HCT116 (cell line): ENCODE measurements around the gene SCYL2. TPM values are rescaled to one million over a fixed set of nuclear protein-coding genes. Genes with fewer than 3 reads are reported as not detected.

ENCODE experiments used
- ATAC-seq: fragments of 200-7000 bp; cut with Tn5 transposase; 2 replicates; pipeline ENCODE4 v1.9.1; 2020; ENCODE audit warnings: mild to moderate bottlenecking, moderate library complexity
- BruUV-seq: library from RNA; stranded (reverse); fragments of 400-500 nt; replicated peaks from 2 replicates; lab custom pipeline; 2021; lab: Mats Ljungman, UMichigan
- CTCF ChIA-PET: fragments of 300-600 bp; sonication (Branson Sonifier 250); formaldehyde crosslinking; loops from one replicate; lab custom pipeline; 2021; ENCODE audit warnings: antibody characterized with exemption; lab: Charles Lee
- POLR2A ChIA-PET: fragments of 300-600, 350-600 bp; sonication (Branson Sonifier 250); formaldehyde crosslinking; loops from one replicate; lab custom pipeline; 2021; ENCODE audit warnings: antibody characterized with exemption; lab: Charles Lee
- RAD21 ChIA-PET, 2 experiments: fragments of 300-600 bp; sonication (Branson Sonifier 250); formaldehyde crosslinking; loops; one replicate each; lab custom pipeline; 2023; ENCODE audit warnings: low total read pairs in 2 of 2; ENCODE audit not compliant: uncharacterized antibody in 2 of 2, unreplicated experiment in 2 of 2, low non-redundant PET in 1 of 2; lab: Charles Lee
- DNase-seq: peaks from one replicate; pipeline ENCODE4 v3.0.0-alpha.2; 2010; ENCODE audit warnings: low read depth, low spot score
- H2AFZ ChIP-seq: fragments of 200-600 bp; shearing (Covaris generic), sonication (generic); 2 replicates; pipeline ENCODE4 v1.6.1; 2017; ENCODE audit warnings: low read depth, mixed run types, mixed read lengths, antibody characterized with exemption, low read length; ENCODE audit not compliant: poor library complexity, severe bottlenecking
- H3K27ac ChIP-seq: 2 replicates; pipeline ENCODE4 v1.5.1; 2012; ENCODE audit warnings: low read depth, low read length
- H3K27me3 ChIP-seq: fragments of 200-600 bp; sonication (generic); 2 replicates; pipeline ENCODE4 v1.6.1; 2016; ENCODE audit warnings: mixed run types, low read length, mixed read lengths; ENCODE audit not compliant: insufficient read depth
- H3K36me3 ChIP-seq, 2 experiments: fragments of 200-500 bp in 1 of 2; fragments of 200-600 bp in 1 of 2; sonication (Bioruptor generic) in 1 of 2; sonication (generic) in 1 of 2; 2 replicates each; pipeline versions ENCODE4 v1.5.1 to v1.6.1; 2014 to 2016; ENCODE audit warnings: low read length in 2 of 2, inconsistent platforms in 1 of 2, mixed read lengths in 1 of 2, mixed run types in 1 of 2; ENCODE audit not compliant: insufficient read depth in 2 of 2, control insufficient read depth in 1 of 2
- H3K4me1 ChIP-seq, 2 experiments: fragments of 200-600 bp in 1 of 2; sonication (generic) in 1 of 2; 2 replicates each; pipeline versions ENCODE4 v1.5.1 to v1.6.1; 2012 to 2017; ENCODE audit warnings: low read length in 2 of 2, inconsistent platforms in 1 of 2, mild to moderate bottlenecking in 1 of 2, mixed read lengths in 1 of 2, mixed run types in 1 of 2, moderate library complexity in 1 of 2; ENCODE audit not compliant: insufficient read depth in 2 of 2, control insufficient read depth in 1 of 2
- H3K4me2 ChIP-seq: fragments of 200-600 bp; sonication (generic); 2 replicates; pipeline ENCODE4 v1.6.1; 2017; ENCODE audit warnings: mixed run types, low read length, mixed read lengths
- H3K4me3 ChIP-seq, 2 experiments: fragments of 200-600 bp in 1 of 2; sonication (generic) in 1 of 2; replicated peaks in 1 of 2; 2 replicates each; pipeline ENCODE4 v1.5.1; 2011 to 2016; ENCODE audit warnings: low read length in 2 of 2, control low read depth in 1 of 2, low read depth in 1 of 2, mild to moderate bottlenecking in 1 of 2, mixed read lengths in 1 of 2, mixed run types in 1 of 2
- H3K79me2 ChIP-seq: fragments of 200-600 bp; sonication (generic); 2 replicates; pipeline ENCODE4 v1.6.1; 2017; ENCODE audit warnings: mild to moderate bottlenecking, mixed run types, low read length, moderate library complexity, mixed read lengths; ENCODE audit not compliant: insufficient read depth
- H3K9ac ChIP-seq: fragments of 200-600 bp; sonication (generic); 2 replicates; pipeline ENCODE4 v1.6.1; 2016; ENCODE audit warnings: low read length, mixed read lengths
- H3K9me2 ChIP-seq: fragments of 200-600 bp; sonication (generic), shearing (Covaris generic); 2 replicates; pipeline ENCODE4 v1.6.1; 2017; ENCODE audit warnings: mixed run types, mild to moderate bottlenecking, moderate library complexity; ENCODE audit not compliant: insufficient read depth
- H3K9me3 ChIP-seq, 2 experiments: fragments of 200-500 bp in 1 of 2; fragments of 200-600 bp in 1 of 2; sonication (Bioruptor generic) in 1 of 2; sonication (generic) in 1 of 2; 2 replicates each; pipeline ENCODE4 v1.6.1; 2014 to 2017; ENCODE audit warnings: low read length in 2 of 2, mixed read lengths in 2 of 2, inconsistent platforms in 1 of 2, low read depth in 1 of 2, mild to moderate bottlenecking in 1 of 2, mixed run types in 1 of 2, moderate library complexity in 1 of 2; ENCODE audit not compliant: control insufficient read depth in 1 of 2, insufficient read depth in 1 of 2
- H4K20me1 ChIP-seq: fragments of 200-600 bp; sonication (generic), shearing (Covaris generic); 2 replicates; pipeline ENCODE4 v1.6.1; 2017; ENCODE audit warnings: mixed run types, mild to moderate bottlenecking, moderate library complexity; ENCODE audit not compliant: insufficient read depth
- ATF3 ChIP-seq: IDR thresholded peaks from 2 replicates; pipeline ENCODE4 v1.6.1; 2012
- CBX3 ChIP-seq: IDR thresholded peaks from 2 replicates; pipeline ENCODE4 v1.6.1; 2012; ENCODE audit warnings: low read depth
- CEBPB ChIP-seq: IDR thresholded peaks from 2 replicates; pipeline ENCODE4 v1.6.1; 2012; ENCODE audit warnings: low read depth
- CTCF ChIP-seq, 3 experiments: fragments of 200-600 bp in 1 of 3; sonication (generic) in 1 of 3; IDR thresholded peaks in 2 of 3; conservative IDR thresholded peaks in 1 of 3; 2 replicates each; pipeline ENCODE4 v1.5.1; 2012 to 2017; ENCODE audit warnings: low read depth in 2 of 3, low read length in 2 of 3, antibody characterized with exemption in 1 of 3, borderline replicate concordance in 1 of 3, control low read depth in 1 of 3, mild to moderate bottlenecking in 1 of 3, mixed read lengths in 1 of 3, mixed run types in 1 of 3, moderate library complexity in 1 of 3; ENCODE audit not compliant: insufficient read depth in 1 of 3
- EGR1 ChIP-seq: IDR thresholded peaks from 2 replicates; pipeline ENCODE4 v1.6.1; 2012; ENCODE audit warnings: low read depth
- EZH2 ChIP-seq: fragments of 200-600 bp; sonication (generic); IDR thresholded peaks from 2 replicates; pipeline ENCODE4 v1.6.1; 2017; ENCODE audit warnings: antibody characterized with exemption, mixed run types
- EZH2phosphoT487 ChIP-seq: fragments of 200-600 bp; IDR thresholded peaks from 2 replicates; pipeline ENCODE4 v1.6.1; 2018; ENCODE audit warnings: antibody characterized with exemption, borderline replicate concordance
- FOSL1 ChIP-seq: IDR thresholded peaks from 2 replicates; pipeline ENCODE4 v1.6.1; 2012; ENCODE audit warnings: low read depth
- MAX ChIP-seq: IDR thresholded peaks from 2 replicates; pipeline ENCODE4 v1.6.1; 2012
- POLR2A ChIP-seq: IDR thresholded peaks from 2 replicates; pipeline ENCODE4 v1.7.0; 2011; ENCODE audit warnings: borderline replicate concordance; ENCODE audit not compliant: insufficient read depth, insufficient read length; ENCODE audit errors: extremely low read depth
- POLR2AphosphoS5 ChIP-seq: IDR thresholded peaks from 2 replicates; pipeline ENCODE4 v1.6.1; 2011; ENCODE audit warnings: mild to moderate bottlenecking, low read depth, low read length, moderate library complexity
- RAD21 ChIP-seq: IDR thresholded peaks from 2 replicates; pipeline ENCODE4 v1.6.1; 2012; ENCODE audit warnings: low read depth, mild to moderate bottlenecking
- REST ChIP-seq: IDR thresholded peaks from 2 replicates; pipeline ENCODE4 v1.6.1; 2012; ENCODE audit warnings: low read depth
- SIN3A ChIP-seq: IDR thresholded peaks from 2 replicates; pipeline ENCODE4 v1.6.1; 2012; ENCODE audit warnings: low read depth
- SP1 ChIP-seq: IDR thresholded peaks from 2 replicates; pipeline ENCODE4 v1.6.1; 2012; ENCODE audit warnings: low read depth
- SRF ChIP-seq: IDR thresholded peaks from 2 replicates; pipeline ENCODE4 v1.6.1; 2012; ENCODE audit warnings: low read depth
- TCF7L2 ChIP-seq: IDR thresholded peaks from 2 replicates; pipeline ENCODE4 v1.7.0; 2011; ENCODE audit warnings: borderline replicate concordance, inconsistent platforms; ENCODE audit not compliant: insufficient read depth, insufficient read length; ENCODE audit errors: extremely low read depth
- YY1 ChIP-seq: IDR thresholded peaks from 2 replicates; pipeline ENCODE4 v1.6.1; 2011; ENCODE audit warnings: low read length, low read depth, moderate library complexity, mild to moderate bottlenecking; ENCODE audit not compliant: insufficient replicate concordance; ENCODE audit errors: extremely low read depth
- ZBTB33 ChIP-seq: IDR thresholded peaks from 2 replicates; pipeline ENCODE4 v1.6.1; 2011; ENCODE audit warnings: mild to moderate bottlenecking, low read length, moderate library complexity; ENCODE audit not compliant: insufficient replicate concordance; ENCODE audit errors: extremely low read depth
- ZNF274 ChIP-seq: fragments of 200-500 bp; sonication (Bioruptor generic); IDR thresholded peaks from 2 replicates; pipeline ENCODE4 v1.6.1; 2014; ENCODE audit warnings: mild to moderate bottlenecking, low read depth, low read length, inconsistent platforms
- intact Hi-C: fragments of 100-400 bp; cut with micrococcal nuclease; formaldehyde crosslinking; loops from 2 replicates; pipeline ENCODE4 v1.10.0; 2022
- total RNA-seq: library from RNA; stranded (reverse); gene quantifications from one replicate; pipeline ENCODE4 v1.2.1, GENCODE V29; 2021; ENCODE audit not compliant: unreplicated experiment

Gene SCYL2
- total RNA-seq, 1 experiment from 2014 or later, result 31.7 TPM

- Histone ChIP-seq H2AFZ (no peak overlapping the region), H3K4me1 (peaks cover 6 to 7% of the 10 kb centered on the region in 2 experiments; a peak in 3 of 4 replicates), H3K27me3 (no peaks in the 10 kb centered on the region), H3K27ac (no peak overlapping the region), H3K9me2 (no peaks in the 10 kb centered on the region), H3K9ac (no peak overlapping the region), H4K20me1 (no peaks in the 10 kb centered on the region), H3K79me2 (no peaks in the 10 kb centered on the region), H3K4me3 (no peak overlapping the region), H3K36me3 (no peaks in the 10 kb centered on the region), H3K4me2 (no peak overlapping the region), H3K9me3 (no peaks in the 10 kb centered on the region)
- no peak for TF ChIP-seq CTCF (IDR thresholded peaks at IDR 0.05 in 2 of 3, conservative IDR thresholded peaks at IDR 0.05 in 1 of 3; ENCODE audit: borderline replicate concordance in 1 of 3, insufficient read depth in 1 of 3, low read depth in 2 of 3, low read length in 2 of 3)
- no peak for TF ChIP-seq SP1
- no peak for TF ChIP-seq FOSL1
- TF ChIP-seq CEBPB, result no peak
- TF ChIP-seq ZNF274, result no peak
- TF ChIP-seq POLR2AphosphoS5, result no peak
- no peak for TF ChIP-seq SIN3A
- no peak for TF ChIP-seq YY1
- TF ChIP-seq RAD21, result no peak
- TF ChIP-seq TCF7L2, result no peak
- no peak for TF ChIP-seq EZH2
- no peak for TF ChIP-seq EGR1
- TF ChIP-seq ATF3, result no peak
- no peak for TF ChIP-seq SRF
- no peak for TF ChIP-seq POLR2A
- no peak for TF ChIP-seq CBX3
- TF ChIP-seq ZBTB33, result no peak
- no peak for TF ChIP-seq MAX
- no peak for TF ChIP-seq REST
- no peak for TF ChIP-seq EZH2phosphoT487
- BruUV-seq, result no TSS peak
- POLR2A ChIA-PET, result interaction anchor here (0.6 kb wide), 1 partner anchor 10 kb away, joined by 3 read pairs; no protein-coding TSS in a partner anchor
- intact Hi-C loops, result loop anchor here (10.0 kb wide), 1 partner anchor 166 kb away; no protein-coding TSS in a partner anchor
- no peak for DNase-seq
- CTCF ChIA-PET, result no interaction called here
- ATAC-seq, result no peak
- RAD21 ChIA-PET, result no interaction called here
Measured at GRCh38 chr12:100238801-100239200, 28.2 kb upstream of the SCYL2 start.
